Measurements from ENCODE around the gene POLR2H. TPM values are rescaled to one million over a fixed set of nuclear protein-coding genes. Genes with fewer than 3 reads are reported as not detected.

POLR2H gene
- polyA plus RNA-seq, 1 of the 3 experiments (the other 2 are of a cell fraction), result 206 TPM

- Histone ChIP-seq H3K9me2 (no peaks in the 10 kb centered on the region), H3K9ac (no peak overlapping the region), H3F3A (replicated peaks; ENCODE audit: insufficient read depth) (peaks cover under 1% of the 10 kb centered on the region), H3K27ac (ENCODE audit: low read depth in 2 of 2, low read length in 1 of 2) (no peak overlapping the region), H3K4me2 (no peak overlapping the region), H3K36me3 (replicated peaks in 1 of 2; ENCODE audit: control insufficient read depth in 1 of 2, insufficient read depth in 2 of 2, low read length in 1 of 2) (peaks cover 3 to 43% of the 10 kb centered on the region in 2 experiments), H3K4me3 (ENCODE audit: low read depth in 2 of 2, low read length in 1 of 2) (no peak overlapping the region), H3K4me1 (ENCODE audit: control insufficient read depth in 1 of 2, insufficient read depth in 2 of 2, low read depth in 1 of 2, low read length in 1 of 2) (peaks cover 0 to 14% of the 10 kb centered on the region in 2 experiments; a peak in 2 of 4 replicates), H3K79me2 (ENCODE audit: insufficient read depth) (no peaks in the 10 kb centered on the region), H3K27me3 (ENCODE audit: insufficient read depth) (no peaks in the 10 kb centered on the region), H2AFZ (ENCODE audit: low read depth) (no peak overlapping the region), H4K20me1 (ENCODE audit: insufficient read depth) (no peaks in the 10 kb centered on the region), H3K9me3 (no peaks in the 10 kb centered on the region)
- CTCF ChIA-PET, result interaction anchor here (1.0 to 3.5 kb wide), 4 partner anchors 9 to 23 kb away, joined by 3 to 15 read pairs (median 6); no protein-coding TSS in a partner anchor
- POLR2A ChIA-PET, result interaction anchor here (0.7 to 3.0 kb wide), 4 partner anchors 9 to 318 kb away, joined by 3 to 12 read pairs (median 8); partner anchors contain the start of genes CLCN2 and POLR2H
- DNase-seq, result no peak
- 91% methylated on average over 4 of the region's 4 CpGs for WGBS (ENCODE audit: low lambda C conversion rate)
- no peak for TF ChIP-seq TAF1 (IDR thresholded peaks at IDR 0.05; ENCODE audit: borderline replicate concordance, low read depth, low read length)
Measured at GRCh38 chr3:184348057-184348382, 13.5 kb upstream of the POLR2H start.

GRCh38 chr3:184349563-184350470, 11.7 kb upstream of the POLR2H start:
- peaks cover 0 to 18% of the 10 kb centered on the region in 2 experiments; a peak in 2 of 4 replicates for H3K4me1 ChIP-seq (ENCODE audit: control insufficient read depth in 1 of 2, insufficient read depth in 2 of 2, low read depth in 1 of 2, low read length in 1 of 2)
- no peaks in the 10 kb centered on the region for H3K9me3 ChIP-seq
- H3K36me3 ChIP-seq (replicated peaks in 1 of 2; ENCODE audit: control insufficient read depth in 1 of 2, insufficient read depth in 2 of 2, low read length in 1 of 2), result peaks cover 3 to 36% of the 10 kb centered on the region in 2 experiments
- ChIA-PET CTCF (interaction anchor here (1.5 kb wide), 1 partner anchor 11 kb away, joined by 3 read pairs; the partner anchor contains the start of genes CLCN2 and POLR2H), POLR2A (interaction anchor here (2.9 to 3.0 kb wide), 2 partner anchors 11 to 12 kb away, joined by 12 to 19 read pairs; partner anchors contain the start of gene FAM131A)
- TF ChIP-seq YY1 (IDR thresholded peaks at IDR 0.05; ENCODE audit: low read depth) (no peak), EP300 (IDR thresholded peaks at IDR 0.05; ENCODE audit: borderline replicate concordance in 1 of 2, low read depth in 1 of 2, low read length in 1 of 2) (no peak), CHD2 (IDR thresholded peaks at IDR 0.05; ENCODE audit: low read length, partially characterized antibody) (no peak), CTCF (IDR thresholded peaks at IDR 0.05) (no peak), NFIC (IDR thresholded peaks at IDR 0.05; ENCODE audit: borderline replicate concordance) (no peak), MXI1 (IDR thresholded peaks at IDR 0.05; ENCODE audit: low read depth, low read length) (no peak), GABPA (IDR thresholded peaks at IDR 0.05; ENCODE audit: low read depth) (no peak), SMC3 (IDR thresholded peaks at IDR 0.05; ENCODE audit: low read depth, low read length) (no peak), TAF1 (IDR thresholded peaks at IDR 0.05; ENCODE audit: borderline replicate concordance, low read depth, low read length) (no peak)
- H4K20me1 ChIP-seq (ENCODE audit: insufficient read depth), result no peaks in the 10 kb centered on the region
- H3K4me3 ChIP-seq (ENCODE audit: low read depth in 2 of 2, low read length in 1 of 2), result no peak overlapping the region
- H3K79me2 ChIP-seq (ENCODE audit: insufficient read depth), result no peaks in the 10 kb centered on the region
- no peak overlapping the region for H2AFZ ChIP-seq (ENCODE audit: low read depth)
- H3K27ac ChIP-seq (ENCODE audit: low read depth in 2 of 2, low read length in 1 of 2), result no peak overlapping the region
- H3K9ac ChIP-seq, result no peak overlapping the region
- DNase-seq, result no peak
- H3K9me2 ChIP-seq, result no peaks in the 10 kb centered on the region
- H3F3A ChIP-seq (replicated peaks; ENCODE audit: insufficient read depth), result no peaks in the 10 kb centered on the region
- no peak overlapping the region for H3K4me2 ChIP-seq
- 92% methylated on average over 10 of the region's 10 CpGs for WGBS (ENCODE audit: low lambda C conversion rate)
- no peaks in the 10 kb centered on the region for H3K27me3 ChIP-seq (ENCODE audit: insufficient read depth)

All from SK-N-SH (cell line).